IMR-90 (cell line): ENCODE results near the gene SASH1. TPM values are rescaled to one million over a fixed set of nuclear protein-coding genes. Genes with fewer than 3 reads are reported as not detected.

Experiments used
- ATAC-seq: fragments of 200-7000 bp; cut with Tn5 transposase; 2 replicates; pipeline ENCODE4 v1.9.1; 2020; ENCODE audit warnings: low read depth, mild to moderate bottlenecking, moderate library complexity
- BruUV-seq: library from RNA; stranded (reverse); fragments of 400-500 nt; replicated peaks from 2 replicates; lab custom pipeline; 2021; lab: Mats Ljungman, UMichigan
- CTCF ChIA-PET: fragments of 300-600 bp; formaldehyde crosslinking; extraction: SDS; loops from one replicate; lab custom pipeline; 2021; ENCODE audit warnings: antibody characterized with exemption; lab: Yijun Ruan, JAX
- POLR2A ChIA-PET: fragments of 300-600 bp; sonication (Branson Sonifier 250); formaldehyde crosslinking; loops from one replicate; lab custom pipeline; 2022; ENCODE audit warnings: antibody characterized with exemption; ENCODE audit not compliant: unreplicated experiment; lab: Charles Lee
- DNase-seq: peaks from one replicate; pipeline ENCODE4 v3.0.0; 2013
- H2AFZ ChIP-seq: replicated peaks from 2 replicates; pipeline ENCODE3; 2013; ENCODE audit warnings: low read length, mild to moderate bottlenecking; ENCODE audit not compliant: poor library complexity
- H2AK5ac ChIP-seq: 2 replicates; pipeline ENCODE4 v1.6.1; 2013; ENCODE audit warnings: low read depth, low read length, inconsistent platforms
- H2AK9ac ChIP-seq: replicated peaks from 2 replicates; pipeline ENCODE3; 2013; ENCODE audit warnings: mild to moderate bottlenecking, low read depth, low read length, moderate library complexity; ENCODE audit not compliant: poor library complexity
- H2BK120ac ChIP-seq: 2 replicates; pipeline ENCODE4 v1.6.1; 2013; ENCODE audit warnings: low read depth, low read length, inconsistent platforms
- H2BK15ac ChIP-seq: 3 replicates; pipeline ENCODE4 v1.6.1; 2013; ENCODE audit warnings: low read depth, low read length, inconsistent platforms
- H2BK20ac ChIP-seq: 2 replicates; pipeline ENCODE4 v1.6.1; 2013; ENCODE audit warnings: low read depth, mild to moderate bottlenecking, inconsistent platforms, low read length, moderate library complexity
- H2BK5ac ChIP-seq: 2 replicates; pipeline ENCODE4 v1.6.1; 2013; ENCODE audit warnings: mild to moderate bottlenecking, low read depth, low read length, inconsistent platforms; ENCODE audit not compliant: poor library complexity, severe bottlenecking
- H3K14ac ChIP-seq: replicated peaks from 2 replicates; pipeline ENCODE4 v1.6.1; 2013; ENCODE audit warnings: low read depth, low read length, inconsistent platforms
- H3K18ac ChIP-seq: 2 replicates; pipeline ENCODE4 v1.6.1; 2013; ENCODE audit warnings: low read depth, low read length, control low read depth
- H3K23ac ChIP-seq: 2 replicates; pipeline ENCODE4 v1.6.1; 2013; ENCODE audit warnings: low read depth, low read length, inconsistent platforms
- H3K27ac ChIP-seq: 2 replicates; pipeline ENCODE4 v1.5.1; 2013; ENCODE audit warnings: mild to moderate bottlenecking, control low read depth, low read length; ENCODE audit not compliant: insufficient read depth
- H3K27me3 ChIP-seq: 2 replicates; pipeline ENCODE4 v1.6.1; 2013; ENCODE audit warnings: low read length; ENCODE audit not compliant: control insufficient read depth, insufficient read depth
- H3K36me3 ChIP-seq: 2 replicates; pipeline ENCODE4 v1.6.1; 2013; ENCODE audit warnings: low read length, mixed read lengths; ENCODE audit not compliant: control insufficient read depth, insufficient read depth
- H3K4ac ChIP-seq: 2 replicates; pipeline ENCODE4 v1.6.1; 2013; ENCODE audit warnings: low read depth, low read length, inconsistent platforms
- H3K4me1 ChIP-seq: 2 replicates; pipeline ENCODE4 v1.6.1; 2013; ENCODE audit warnings: low read length, mixed read lengths; ENCODE audit not compliant: control insufficient read depth, insufficient read depth
- H3K4me2 ChIP-seq: 2 replicates; pipeline ENCODE4 v1.6.1; 2013; ENCODE audit warnings: low read depth, mild to moderate bottlenecking, control low read depth, low read length, moderate library complexity
- H3K4me3 ChIP-seq: 2 replicates; pipeline ENCODE4 v1.5.1; 2013; ENCODE audit warnings: low read depth, mild to moderate bottlenecking, control low read depth, low read length, moderate library complexity; ENCODE audit not compliant: insufficient read depth
- H3K56ac ChIP-seq: 2 replicates; pipeline ENCODE4 v1.6.1; 2013; ENCODE audit warnings: low read length, inconsistent platforms; ENCODE audit not compliant: insufficient read depth; ENCODE audit errors: extremely low read depth
- H3K79me1 ChIP-seq, 2 experiments: 2 replicates each; pipeline ENCODE4 v1.6.1; 2013; ENCODE audit warnings: low read length in 2 of 2, inconsistent platforms in 1 of 2, low read depth in 1 of 2
- H3K9ac ChIP-seq: 2 replicates; pipeline ENCODE4 v1.6.1; 2013; ENCODE audit warnings: low read depth, low read length, control low read depth
- H3K9me1 ChIP-seq: 2 replicates; pipeline ENCODE4 v1.6.1; 2013; ENCODE audit warnings: low read length, inconsistent platforms; ENCODE audit not compliant: insufficient read depth
- H3K9me3 ChIP-seq: 2 replicates; pipeline ENCODE4 v1.6.1; 2013; ENCODE audit warnings: low read length; ENCODE audit not compliant: control insufficient read depth, insufficient read depth
- H4K20me1 ChIP-seq: 2 replicates; pipeline ENCODE4 v1.6.1; 2013; ENCODE audit warnings: low read length, inconsistent platforms; ENCODE audit not compliant: insufficient read depth
- H4K5ac ChIP-seq: 2 replicates; pipeline ENCODE4 v1.6.1; 2013; ENCODE audit warnings: mild to moderate bottlenecking, low read depth, low read length, control low read depth
- H4K8ac ChIP-seq, 2 experiments: 2 replicates each; pipeline ENCODE4 v1.6.1; 2013; ENCODE audit warnings: low read depth in 2 of 2, low read length in 2 of 2, control low read depth in 1 of 2, inconsistent platforms in 1 of 2
- H4K91ac ChIP-seq: 2 replicates; pipeline ENCODE4 v1.6.1; 2013; ENCODE audit warnings: low read depth, low read length, inconsistent platforms; ENCODE audit not compliant: insufficient read depth
- BHLHE40 ChIP-seq: fragments of 150-350 bp; IDR thresholded peaks from 2 replicates; pipeline ENCODE4 v1.6.1; 2016; ENCODE audit warnings: mild to moderate bottlenecking, low read depth, low read length
- CEBPB ChIP-seq: IDR thresholded peaks from 2 replicates; pipeline ENCODE4 v1.6.1; 2012; ENCODE audit warnings: low read depth, low read length, improper control_type of control experiment
- CHD1 ChIP-seq: IDR thresholded peaks from 2 replicates; pipeline ENCODE4 v1.6.1; 2012; ENCODE audit warnings: low read depth, low read length, improper control_type of control experiment
- RAD21 ChIP-seq: IDR thresholded peaks from 2 replicates; pipeline ENCODE4 v1.6.1; 2012; ENCODE audit warnings: low read length, improper control_type of control experiment
- WGBS, 2 experiments: methylation state at CpG; one replicate each; pipeline versions ENCODE4 v1.1.5 to v1.1.7; 2013; ENCODE audit warnings: missing lambda C conversion rate in 2 of 2; ENCODE audit not compliant: insufficient read length in 1 of 2; ENCODE audit errors: extremely low coverage in 2 of 2; 5-methylcytosine and 5-hydroxymethylcytosine counted together
- dilution Hi-C: fragments of 300-500 bp; cut with HindIII; formaldehyde crosslinking; loops from one replicate; pipeline ENCODE4 v1.14.3; 2018; ENCODE audit warnings: low sequenced_read_pairs; ENCODE audit not compliant: unreplicated experiment
- in situ Hi-C: fragments of 300-500 bp; cut with MboI; formaldehyde crosslinking; loops from 3 replicates; pipeline ENCODE4 v1.14.3; 2019; ENCODE audit warnings: low sequenced_read_pairs, inconsistent platforms, mixed read lengths
- intact Hi-C: fragments of 100-400 bp; cut with micrococcal nuclease; formaldehyde crosslinking; loops from 2 replicates; pipeline ENCODE4 v1.10.0; 2022
- polyA plus RNA-seq, 3 experiments: library from polyadenylated mRNA; depleted of rRNA; stranded (reverse); fragments of >200 nt; gene quantifications; 2 replicates each; pipeline ENCODE4 v1.2.3, GENCODE V29; 2012; ENCODE audit warnings: low replicate concordance in 1 of 3
- total RNA-seq: library from RNA; depleted of rRNA; stranded (reverse); fragments of >200 nt; gene quantifications from 2 replicates; pipeline ENCODE4 v1.2.3, GENCODE V29; 2012
- TF ChIP-seq, protein P1 (sequence below): fragments of 150-350 bp; IDR thresholded peaks from 2 replicates; pipeline ENCODE4 v1.6.1; 2017; ENCODE audit warnings: mild to moderate bottlenecking, antibody characterized with exemption, low read length, low read depth
- TF ChIP-seq, protein P2 (sequence below): conservative IDR thresholded peaks from 2 replicates; pipeline ENCODE4 v1.5.1; 2012; ENCODE audit warnings: mild to moderate bottlenecking, low read depth, low read length, improper control_type of control experiment

SASH1 gene
- total and polyA plus RNA-seq, 2 of the 4 experiments (the other 2 are of a cell fraction) = 11.6 to 16.5 TPM

DNA sequence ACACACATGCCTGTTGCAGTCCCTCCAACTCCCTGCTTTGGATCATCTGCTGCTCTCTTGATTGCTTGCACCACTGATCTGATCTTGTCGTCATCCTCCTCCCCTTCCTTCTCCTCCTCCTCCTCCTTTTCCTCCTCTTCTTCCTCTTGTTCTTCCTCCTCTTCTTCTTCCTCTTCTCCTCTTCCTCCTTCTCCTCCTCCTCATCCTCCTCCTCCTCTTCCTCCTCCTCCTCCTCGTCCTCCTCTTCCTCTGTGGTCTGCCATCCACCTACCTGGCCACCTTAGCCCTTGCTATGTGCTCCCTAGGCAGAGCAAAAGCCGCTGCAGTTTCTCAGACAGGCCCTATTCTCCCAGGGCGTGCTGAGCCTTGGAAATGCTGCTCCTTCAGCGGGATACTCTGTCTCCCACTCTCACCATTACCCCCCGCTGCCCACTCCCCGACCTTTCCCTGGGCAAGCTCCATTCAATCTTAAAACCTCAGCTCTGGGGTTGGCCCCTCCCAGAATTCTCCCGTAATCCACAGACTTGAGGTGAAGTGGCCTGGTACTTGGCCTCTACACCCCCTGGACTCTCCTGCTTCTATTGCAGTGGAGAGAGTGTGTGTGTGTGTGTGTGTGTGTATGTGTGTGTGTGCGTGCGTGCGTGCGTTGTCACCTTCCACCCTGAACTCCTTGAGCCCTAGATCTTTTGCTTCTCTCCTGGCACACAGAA, 105.0 kb downstream of the SASH1 start:
- H4K20me1 ChIP-seq = no peaks in the 10 kb centered on the region
- H4K5ac ChIP-seq = no peak overlapping the region
- no peak for ATAC-seq
- CTCF ChIA-PET = interaction anchor here (0.6 kb wide), 1 partner anchor 173 kb away, joined by 3 read pairs; no protein-coding TSS in a partner anchor
- no TSS peak for BruUV-seq
- peak overlapping the region; percentile 79 for H2AK5ac ChIP-seq
- no peak overlapping the region for H3K23ac ChIP-seq
- H2AK9ac ChIP-seq = no peak overlapping the region
- H3K4me1 ChIP-seq = peaks cover 6% of the 10 kb centered on the region
- no peaks in the 10 kb centered on the region for H3K27me3 ChIP-seq
- H3K4me3 ChIP-seq = no peak overlapping the region
- H3K18ac ChIP-seq = no peak overlapping the region
- peak overlapping the region; percentile 16 for H2BK120ac ChIP-seq
- peaks cover 4% of the 10 kb centered on the region; the same call in 1 of the 2 replicates for H3K36me3 ChIP-seq
- H3K9ac ChIP-seq = no peak overlapping the region
- no peaks in the 10 kb centered on the region for H3K9me3 ChIP-seq
- POLR2A ChIA-PET = no interaction called here
- 67% methylated on average over 4 of the region's 12 CpGs; no CpG with 5 or more reads in 1 of the 2 experiments for WGBS, 2 experiments
- H3K56ac ChIP-seq = no peak overlapping the region
- H2BK5ac ChIP-seq = no peak overlapping the region
- H4K91ac ChIP-seq = peak overlapping the region; percentile 21; the same call in 1 of the 2 replicates
- intact Hi-C loops = no loop called here
- TF ChIP-seq, protein P1, sequence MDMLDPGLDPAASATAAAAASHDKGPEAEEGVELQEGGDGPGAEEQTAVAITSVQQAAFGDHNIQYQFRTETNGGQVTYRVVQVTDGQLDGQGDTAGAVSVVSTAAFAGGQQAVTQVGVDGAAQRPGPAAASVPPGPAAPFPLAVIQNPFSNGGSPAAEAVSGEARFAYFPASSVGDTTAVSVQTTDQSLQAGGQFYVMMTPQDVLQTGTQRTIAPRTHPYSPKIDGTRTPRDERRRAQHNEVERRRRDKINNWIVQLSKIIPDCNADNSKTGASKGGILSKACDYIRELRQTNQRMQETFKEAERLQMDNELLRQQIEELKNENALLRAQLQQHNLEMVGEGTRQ = no peak
- TF ChIP-seq, protein P2, sequence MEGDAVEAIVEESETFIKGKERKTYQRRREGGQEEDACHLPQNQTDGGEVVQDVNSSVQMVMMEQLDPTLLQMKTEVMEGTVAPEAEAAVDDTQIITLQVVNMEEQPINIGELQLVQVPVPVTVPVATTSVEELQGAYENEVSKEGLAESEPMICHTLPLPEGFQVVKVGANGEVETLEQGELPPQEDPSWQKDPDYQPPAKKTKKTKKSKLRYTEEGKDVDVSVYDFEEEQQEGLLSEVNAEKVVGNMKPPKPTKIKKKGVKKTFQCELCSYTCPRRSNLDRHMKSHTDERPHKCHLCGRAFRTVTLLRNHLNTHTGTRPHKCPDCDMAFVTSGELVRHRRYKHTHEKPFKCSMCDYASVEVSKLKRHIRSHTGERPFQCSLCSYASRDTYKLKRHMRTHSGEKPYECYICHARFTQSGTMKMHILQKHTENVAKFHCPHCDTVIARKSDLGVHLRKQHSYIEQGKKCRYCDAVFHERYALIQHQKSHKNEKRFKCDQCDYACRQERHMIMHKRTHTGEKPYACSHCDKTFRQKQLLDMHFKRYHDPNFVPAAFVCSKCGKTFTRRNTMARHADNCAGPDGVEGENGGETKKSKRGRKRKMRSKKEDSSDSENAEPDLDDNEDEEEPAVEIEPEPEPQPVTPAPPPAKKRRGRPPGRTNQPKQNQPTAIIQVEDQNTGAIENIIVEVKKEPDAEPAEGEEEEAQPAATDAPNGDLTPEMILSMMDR = no peak
- TF ChIP-seq RAD21 (no peak), CHD1 (no peak), CEBPB (no peak), BHLHE40 (no peak)
- no peak for DNase-seq
- H2AFZ ChIP-seq = peak overlapping the region; percentile 18
- peak overlapping the region; percentile 77; the same call in 1 of the 3 replicates for H2BK15ac ChIP-seq
- H3K4me2 ChIP-seq = no peak overlapping the region
- H3K4ac ChIP-seq = peak overlapping the region; percentile 45
- no peak overlapping the region for H3K27ac ChIP-seq
- peaks cover 11% of the 10 kb centered on the region for H3K9me1 ChIP-seq
- in situ Hi-C loops = no loop called here
- dilution Hi-C loops = no loop called here
- H3K14ac ChIP-seq = 0 out of 2 replicates have a peak overlapping the region, but pooled peaks have one; percentile 30
- peaks cover 20 to 60% of the 10 kb centered on the region in 2 experiments for H3K79me1 ChIP-seq
- H4K8ac ChIP-seq = no peak overlapping the region
- H2BK20ac ChIP-seq = no peak overlapping the region
